Endodermal cell (in vitro differentiated cells): ENCODE results near the gene PGS1. TPM values are rescaled to one million over a fixed set of nuclear protein-coding genes. Genes with fewer than 3 reads are reported as not detected.

Source experiments
- DNase-seq: peaks from one replicate; pipeline ENCODE4 v3.0.0-alpha.2; 2017
- H3K27ac ChIP-seq: 2 replicates; pipeline ENCODE4 v1.5.1; 2013; ENCODE audit warnings: mild to moderate bottlenecking, low read depth, low read length, moderate library complexity
- H3K27me3 ChIP-seq: 2 replicates; pipeline ENCODE4 v1.6.1; 2013; ENCODE audit warnings: mild to moderate bottlenecking, low read length, moderate library complexity; ENCODE audit not compliant: insufficient read depth, control insufficient read depth, poor library complexity, severe bottlenecking
- H3K36me3 ChIP-seq: 2 replicates; pipeline ENCODE4 v1.7.0; 2013; ENCODE audit warnings: mild to moderate bottlenecking, low read length, moderate library complexity; ENCODE audit not compliant: control insufficient read depth, insufficient read depth
- H3K4me1 ChIP-seq: one replicate; pipeline ENCODE4 v1.7.0; 2013; ENCODE audit warnings: low read length; ENCODE audit not compliant: control insufficient read depth, insufficient read depth
- H3K4me3 ChIP-seq: 2 replicates; pipeline ENCODE4 v1.5.1; 2013; ENCODE audit warnings: mild to moderate bottlenecking, low read length, moderate library complexity
- H3K9ac ChIP-seq: 2 replicates; pipeline ENCODE4 v1.6.1; 2013; ENCODE audit warnings: mild to moderate bottlenecking, low read length, moderate library complexity; ENCODE audit not compliant: poor library complexity, severe bottlenecking; ENCODE audit errors: extremely low read depth
- H3K9me3 ChIP-seq: 2 replicates; pipeline ENCODE4 v1.6.1; 2013; ENCODE audit warnings: mild to moderate bottlenecking, low read length, moderate library complexity; ENCODE audit not compliant: control insufficient read depth
- H3K27ac Mint-ChIP-seq: 2 replicates; pipeline ENCODE4 v1.8.0; 2020; ENCODE audit warnings: mixed read lengths
- H3K27me3 Mint-ChIP-seq: 2 replicates; pipeline ENCODE4 v1.8.0; 2021; ENCODE audit warnings: mild to moderate bottlenecking, mixed read lengths; ENCODE audit not compliant: insufficient read depth
- H3K36me3 Mint-ChIP-seq: 2 replicates; pipeline ENCODE4 v1.8.0; 2020; ENCODE audit warnings: low read depth, mixed read lengths
- H3K4me1 Mint-ChIP-seq: 2 replicates; pipeline ENCODE4 v1.8.0; 2020; ENCODE audit warnings: mixed read lengths
- H3K4me3 Mint-ChIP-seq: 2 replicates; pipeline ENCODE4 v1.8.0; 2020; ENCODE audit warnings: mild to moderate bottlenecking, moderate library complexity, mixed read lengths
- H3K9me3 Mint-ChIP-seq: 2 replicates; pipeline ENCODE4 v1.8.0; 2020; ENCODE audit warnings: mild to moderate bottlenecking, mixed read lengths
- CTCF ChIP-seq: fragments of 200-600 bp; sonication (generic); conservative IDR thresholded peaks from 2 replicates; pipeline ENCODE4 v1.5.0; 2021; ENCODE audit warnings: antibody characterized with exemption, mild to moderate bottlenecking
- WGBS, 2 experiments: methylation state at CpG; one replicate each; pipeline versions ENCODE4 v1.1.5 to v1.1.7; 2013; ENCODE audit warnings: missing lambda C conversion rate in 2 of 2, mixed read lengths in 1 of 2; ENCODE audit not compliant: insufficient coverage in 1 of 2, insufficient read length in 1 of 2; 5-methylcytosine and 5-hydroxymethylcytosine counted together
- total RNA-seq, 2 donors: library from RNA; stranded (reverse); fragmentation: NEBNext Ultra II Directional in 1 of 2; extraction: Animal tissue kit (Norgen Biotek cat#: 25700) in 1 of 2; gene quantifications; 2 replicates in 1 of 2; 3 replicates in 1 of 2; pipeline ENCODE4 v1.2.1, GENCODE V29; 2021

PGS1 gene
- total RNA-seq, 2 donors from 2014 or later = 57.1 to 58.2 TPM

DNA sequence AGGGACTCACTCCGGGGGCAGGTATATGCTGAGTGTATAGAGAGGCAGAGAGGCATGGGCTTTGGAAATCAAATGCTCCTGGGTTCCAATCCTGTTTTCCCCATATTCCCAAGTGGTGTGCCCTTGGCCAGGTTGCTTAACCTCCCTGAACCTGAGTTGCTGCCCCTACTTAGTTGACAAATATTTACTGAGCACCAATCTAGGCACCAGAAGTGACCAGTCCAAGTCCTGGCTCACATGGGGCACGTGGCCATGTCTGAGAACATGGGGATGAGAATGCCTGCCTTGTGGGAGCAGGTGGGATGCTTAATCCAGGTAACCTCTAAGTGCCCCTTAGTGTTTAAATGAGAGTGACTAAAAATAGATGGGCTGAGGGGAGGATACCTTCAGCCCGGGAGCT, 22.7 kb upstream of the PGS1 start:
- peaks cover 8% of the 10 kb centered on the region for H3K27me3 Mint-ChIP-seq
- peaks cover 43% of the 10 kb centered on the region for H3K36me3 ChIP-seq
- peaks cover 19% of the 10 kb centered on the region for H3K4me1 ChIP-seq
- H3K9ac ChIP-seq = peak overlapping the region; percentile 6
- 62 to 71% methylated on average over 2 to 3 of the region's 3 CpGs for WGBS, 2 experiments
- TF ChIP-seq CTCF = no peak
- H3K9me3 ChIP-seq = no peaks in the 10 kb centered on the region
- H3K4me3 ChIP-seq = peak overlapping the region; percentile 67
- peak overlapping the region; percentile 75 for H3K27ac Mint-ChIP-seq
- peak overlapping the region; percentile 83 for H3K4me3 Mint-ChIP-seq
- H3K27me3 ChIP-seq = no peaks in the 10 kb centered on the region
- DNase-seq = no peak
- H3K27ac ChIP-seq = no peak overlapping the region
- no peaks in the 10 kb centered on the region for H3K9me3 Mint-ChIP-seq
- H3K36me3 Mint-ChIP-seq = peaks cover 32% of the 10 kb centered on the region
- H3K4me1 Mint-ChIP-seq = peaks cover 57% of the 10 kb centered on the region

DNA sequence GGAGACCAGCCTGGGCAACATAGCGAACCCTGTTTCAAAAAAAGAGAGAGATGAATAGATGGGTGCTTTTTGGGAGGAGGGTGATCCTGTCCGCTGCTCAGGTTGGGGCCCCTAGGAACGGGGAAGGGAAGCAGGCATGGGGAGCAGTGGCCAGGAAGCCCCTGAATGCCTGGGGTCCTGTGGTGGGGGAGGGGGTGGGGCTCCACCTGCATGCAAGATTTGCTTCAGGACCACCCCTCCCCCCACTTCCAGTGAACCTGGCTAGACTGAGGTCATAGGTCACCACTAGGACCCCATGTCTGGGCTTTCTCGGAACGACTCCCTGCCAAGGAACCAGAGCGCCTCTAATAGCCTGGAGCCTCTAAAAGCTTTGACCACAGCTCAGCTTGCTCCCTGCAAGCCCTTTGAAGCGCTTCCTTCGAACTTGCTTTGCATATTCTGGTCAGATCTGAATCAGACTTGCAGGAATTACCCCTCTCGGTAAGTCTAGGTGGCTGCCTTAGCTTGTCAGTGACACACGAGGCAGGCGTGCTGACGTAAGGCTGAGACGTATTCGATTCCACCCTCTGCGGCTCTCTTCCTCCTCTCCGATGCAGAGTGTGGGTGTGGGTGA, 22.2 kb upstream of the PGS1 start:
- TF ChIP-seq CTCF = no peak
- Mint-ChIP-seq H3K9me3 (no peaks in the 10 kb centered on the region), H3K4me1 (peaks cover 61% of the 10 kb centered on the region), H3K36me3 (peaks cover 32% of the 10 kb centered on the region), H3K27ac (peak overlapping the region; percentile 75), H3K4me3 (peak overlapping the region; percentile 83), H3K27me3 (peaks cover 8% of the 10 kb centered on the region)
- Histone ChIP-seq H3K27me3 (no peaks in the 10 kb centered on the region), H3K36me3 (peaks cover 43% of the 10 kb centered on the region), H3K27ac (peak overlapping the region; percentile 22), H3K4me1 (peaks cover 19% of the 10 kb centered on the region), H3K9ac (peak overlapping the region; percentile 6), H3K9me3 (no peaks in the 10 kb centered on the region), H3K4me3 (peak overlapping the region; percentile 67)
- 44 to 58% methylated on average over 6 to 15 of the region's 16 CpGs for WGBS, 2 experiments
- peak; percentile 87 for DNase-seq

GRCh38 chr17:78357177-78357586, 21.3 kb upstream of the PGS1 start:
- no peaks in the 10 kb centered on the region for H3K9me3 Mint-ChIP-seq
- peak overlapping the region; percentile 94 for H3K4me3 ChIP-seq

More at GRCh38 chr17:78357177-78357586, 21.3 kb upstream of the PGS1 start:
- Histone ChIP-seq H3K9me3 (no peaks in the 10 kb centered on the region), H3K36me3 (peaks cover 43% of the 10 kb centered on the region), H3K9ac (peak overlapping the region; percentile 84), H3K27ac (no peak overlapping the region), H3K27me3 (no peaks in the 10 kb centered on the region), H3K4me1 (peaks cover 11% of the 10 kb centered on the region)
- DNase-seq = no peak
- peaks cover 32% of the 10 kb centered on the region for H3K36me3 Mint-ChIP-seq
- peaks cover 57% of the 10 kb centered on the region for H3K4me1 Mint-ChIP-seq
- peaks cover 8% of the 10 kb centered on the region for H3K27me3 Mint-ChIP-seq
- 59 to 62% methylated on average over 5 to 7 of the region's 7 CpGs for WGBS, 2 experiments
- no peak overlapping the region for H3K27ac Mint-ChIP-seq
- TF ChIP-seq CTCF = no peak
- peak overlapping the region; percentile 83 for H3K4me3 Mint-ChIP-seq
